ENCODE data around the gene N4BP2. TPM values are rescaled to one million over a fixed set of nuclear protein-coding genes. Genes with fewer than 3 reads are reported as not detected.
"Not testable (repeated sequence)": the region's sequence is repeated elsewhere in the genome, so short reads cannot be mapped to it uniquely, and the experiment has no call there.

N4BP2 gene
- polyA plus RNA-seq, 4 donors = 20.1 to 27.8 (median 22.7) TPM

DNA sequence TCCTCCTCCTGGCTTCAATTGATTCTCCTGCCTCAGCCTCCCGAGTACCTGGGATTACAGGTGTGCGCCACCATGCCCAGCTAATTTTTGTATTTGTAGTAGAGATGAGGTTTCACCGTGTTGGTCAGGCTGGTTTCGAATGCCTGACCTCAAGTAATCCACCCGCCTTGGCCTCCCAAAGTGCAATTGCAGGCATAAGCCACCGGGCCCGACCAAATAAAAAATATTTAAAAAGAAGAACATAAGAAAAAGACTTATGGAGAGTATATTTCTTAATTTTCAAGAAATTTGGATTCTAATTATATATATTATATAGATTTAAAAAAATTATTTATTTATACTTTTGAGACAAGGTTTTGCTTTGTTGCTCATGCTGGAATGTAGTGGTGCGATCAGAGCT, 29.8 kb downstream of the N4BP2 start:
- no peak for DNase-seq (ENCODE audit: low read depth in 4 of 4, low spot score in 2 of 4)

DNA sequence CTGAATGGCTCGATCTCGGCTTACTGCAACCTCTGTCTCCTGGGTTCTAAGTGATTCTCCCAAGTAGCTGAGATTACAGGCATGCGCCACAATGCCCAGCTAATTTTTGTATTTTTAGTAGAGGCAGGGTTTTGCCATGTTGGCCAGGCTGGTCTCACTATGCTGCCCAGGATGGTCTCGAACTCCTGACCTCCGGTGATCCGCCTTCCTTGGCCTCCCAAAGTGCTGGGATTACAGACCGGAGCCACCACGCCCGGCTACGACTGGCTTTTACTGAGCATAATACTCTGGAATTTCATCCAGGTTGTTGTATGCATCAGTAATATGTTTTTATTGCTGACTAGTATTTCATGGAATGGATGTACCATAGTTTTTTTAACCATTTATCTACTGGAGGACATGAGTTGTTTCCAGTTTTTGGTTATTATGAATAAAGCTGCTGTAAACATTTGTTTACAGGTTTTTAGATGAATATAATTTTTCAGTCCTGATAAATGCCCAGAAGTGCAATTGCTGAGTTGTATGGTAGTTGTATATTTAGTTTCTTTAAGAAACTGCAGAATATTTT, 31.2 kb downstream of the N4BP2 start:
- no peak for DNase-seq (ENCODE audit: low read depth in 4 of 4, low spot score in 2 of 4)

DNA sequence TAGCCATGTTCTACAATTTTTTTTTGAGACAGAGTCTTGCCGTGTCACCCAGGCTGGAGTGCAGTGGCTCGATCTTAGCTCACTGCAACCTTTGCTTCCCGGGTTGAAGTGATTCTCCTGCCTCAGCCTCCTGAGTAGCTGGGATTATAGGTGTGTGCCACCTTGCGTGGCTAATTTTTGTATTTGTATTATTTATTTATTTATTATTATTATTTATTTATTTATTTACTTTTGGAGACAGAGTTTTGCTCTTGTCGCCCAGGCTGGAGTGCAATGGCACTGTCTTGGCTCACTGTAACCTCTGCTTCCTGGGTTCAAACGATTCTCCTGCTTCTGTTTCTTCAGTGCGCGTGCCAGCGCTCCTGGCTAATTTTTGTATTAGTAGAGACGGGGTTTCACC, 36.8 kb downstream of the N4BP2 start:
- DNase-seq (ENCODE audit: low read depth in 4 of 4, low spot score in 2 of 4) = not testable (repeated sequence)

DNA sequence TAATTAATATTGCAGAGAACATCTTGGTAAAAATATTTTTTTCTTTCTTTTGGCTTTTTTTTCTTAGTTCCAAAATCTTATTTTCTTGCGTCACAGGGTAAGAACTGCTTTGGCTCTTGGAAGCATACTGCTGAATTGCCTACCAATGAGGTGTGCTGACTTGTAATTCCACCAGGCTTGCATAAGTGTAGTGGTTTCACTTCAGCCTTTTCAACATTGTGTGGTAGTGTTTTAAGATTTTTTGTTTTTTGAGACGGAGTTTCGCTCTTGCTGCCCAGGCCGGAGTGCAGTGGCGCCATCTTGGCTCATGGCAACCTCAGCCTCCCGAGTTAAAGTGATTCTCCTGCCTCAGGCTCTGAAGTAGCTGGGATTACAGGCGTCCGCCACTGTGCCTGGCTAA, 42.4 kb downstream of the N4BP2 start:
- DNase-seq (ENCODE audit: low read depth in 4 of 4, low spot score in 2 of 4) = no peak

DNA sequence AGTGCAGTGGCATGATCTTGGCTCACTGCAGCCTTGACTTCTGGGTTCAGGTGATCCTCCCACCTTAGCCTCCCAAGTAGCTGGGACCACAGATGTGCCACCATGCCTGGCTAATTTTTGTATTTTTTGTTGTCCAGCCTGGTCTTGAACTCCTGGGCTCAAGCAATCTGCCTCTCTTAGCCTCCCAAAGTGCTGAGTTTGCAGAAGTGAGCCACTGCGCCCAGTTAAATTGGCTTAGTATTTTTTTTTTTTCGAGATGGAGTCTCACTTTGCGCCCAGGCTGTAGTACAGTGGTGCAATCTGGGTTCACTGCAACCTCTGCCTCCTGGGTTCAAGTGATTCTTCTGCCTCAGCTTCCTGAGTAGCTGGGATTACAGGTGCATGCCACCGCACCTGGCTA, 50.5 kb downstream of the N4BP2 start:
- not testable (repeated sequence) for DNase-seq (ENCODE audit: low read depth in 4 of 4, low spot score in 2 of 4)

DNA sequence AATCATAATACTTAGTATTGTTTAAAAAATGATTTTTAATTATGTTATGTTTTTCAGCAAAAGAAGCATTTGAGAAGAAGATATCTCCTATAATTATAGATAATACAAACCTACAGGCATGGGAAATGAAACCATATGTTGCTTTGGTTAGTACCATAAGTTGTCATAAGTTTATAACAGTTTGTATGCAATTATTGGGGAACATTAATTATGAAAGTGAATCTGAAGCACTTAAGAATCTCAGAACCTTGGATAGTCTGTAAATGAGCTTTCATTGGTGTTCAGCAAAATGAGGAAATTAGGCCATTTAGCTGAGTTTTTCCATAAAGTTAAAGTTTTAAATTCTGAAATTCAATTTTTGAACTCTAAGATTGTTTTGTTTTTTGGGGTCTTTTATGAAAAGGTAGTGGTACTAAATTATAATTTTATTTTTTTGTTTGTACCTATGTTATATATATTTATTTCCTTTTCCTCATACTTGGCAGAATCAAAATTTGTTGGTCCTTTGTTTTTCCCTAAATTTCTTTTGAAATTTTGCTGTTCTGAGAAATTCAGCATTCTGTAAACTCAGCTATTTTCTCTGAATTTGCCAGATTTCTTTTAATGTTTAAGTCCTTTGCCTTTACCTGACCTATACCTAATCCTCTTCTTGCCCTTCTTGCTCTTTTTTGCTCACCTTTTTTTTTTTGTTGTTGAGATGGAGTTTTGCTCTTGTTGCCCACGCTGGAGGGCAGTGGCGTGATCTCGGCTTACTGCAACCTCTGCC, 55.6 kb downstream of the N4BP2 start:
- DNase-seq (ENCODE audit: low read depth in 4 of 4, low spot score in 2 of 4) = no peak

DNA sequence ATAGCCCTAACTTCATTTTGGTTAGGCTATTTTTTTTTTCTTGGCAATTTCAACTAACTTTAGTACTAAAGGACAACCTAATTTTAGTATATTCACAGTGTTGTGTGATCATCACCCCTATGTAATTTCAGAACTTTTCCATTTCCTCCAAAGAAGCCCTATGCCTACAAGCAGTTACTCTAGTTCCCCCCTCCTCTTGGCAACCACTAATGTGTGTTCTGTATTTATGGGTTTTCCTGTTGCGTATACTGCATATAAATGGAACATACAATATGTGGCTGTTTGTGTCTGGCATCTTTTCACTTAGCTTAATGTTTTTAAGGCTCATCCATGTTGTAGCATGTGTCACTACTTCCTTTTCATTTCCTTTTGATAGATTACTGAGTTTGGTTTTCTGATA, 57.6 kb downstream of the N4BP2 start:
- no peak for DNase-seq (ENCODE audit: low read depth in 4 of 4, low spot score in 2 of 4)

DNA sequence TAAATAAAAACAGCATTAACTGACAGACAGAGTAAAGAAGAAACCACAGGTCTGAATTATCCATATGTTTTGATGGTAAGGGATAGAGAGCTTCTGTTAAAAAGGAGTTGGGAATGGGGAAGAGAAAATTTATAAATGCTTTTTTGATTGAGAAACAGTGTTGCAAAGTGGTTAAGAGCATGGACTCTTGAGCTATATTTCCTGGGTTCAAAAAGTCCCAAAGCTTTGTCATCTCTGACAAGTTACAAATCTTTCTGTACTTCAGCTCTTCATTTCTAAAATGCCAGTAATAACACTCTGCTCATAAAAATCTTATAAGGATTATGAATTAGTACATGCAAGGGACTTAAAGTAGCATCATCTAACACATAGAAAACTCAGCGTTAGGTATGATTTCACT, 62.2 kb downstream of the N4BP2 start:
- DNase-seq (ENCODE audit: low read depth in 4 of 4, low spot score in 2 of 4) = no peak

DNA sequence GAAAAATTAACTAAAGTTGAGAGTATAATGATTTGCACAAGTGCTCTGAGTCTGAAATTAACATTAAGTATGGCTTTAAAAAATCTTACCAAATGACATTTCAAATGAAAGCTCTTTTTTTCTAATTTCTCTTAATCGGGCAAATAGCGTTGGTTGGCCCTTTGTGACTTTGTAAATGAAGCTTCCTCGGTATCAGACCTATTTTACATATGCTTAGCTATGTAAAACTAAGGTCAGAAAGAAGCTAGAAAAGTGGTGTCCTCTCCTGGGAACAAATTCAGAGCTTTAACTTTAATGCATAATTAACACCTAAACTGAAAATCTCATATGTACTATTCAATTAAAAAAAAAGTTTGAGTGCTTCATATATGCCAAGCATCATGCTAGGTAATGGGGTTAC, 62.7 kb downstream of the N4BP2 start:
- DNase-seq (ENCODE audit: low read depth in 4 of 4, low spot score in 2 of 4) = no peak

DNA sequence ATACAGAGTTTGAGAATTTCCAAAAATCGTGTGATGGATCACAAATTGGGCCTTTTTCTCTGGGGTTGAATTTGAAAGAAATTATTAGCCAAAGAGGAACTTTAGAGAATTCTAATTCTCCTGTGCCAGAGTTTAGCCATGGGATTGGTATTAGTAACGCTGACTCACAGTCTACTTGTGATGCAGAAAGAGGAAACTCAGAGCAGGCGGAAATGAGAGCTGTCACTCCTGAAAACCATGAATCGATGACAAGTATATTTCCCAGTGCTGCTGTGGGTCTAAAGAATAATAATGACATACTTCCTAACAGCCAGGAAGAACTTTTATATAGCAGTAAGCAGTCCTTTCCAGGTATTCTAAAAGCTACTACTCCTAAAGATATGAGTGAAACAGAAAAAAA, 64.9 kb downstream of the N4BP2 start:
- no peak for DNase-seq (ENCODE audit: low read depth in 4 of 4, low spot score in 2 of 4)

DNA sequence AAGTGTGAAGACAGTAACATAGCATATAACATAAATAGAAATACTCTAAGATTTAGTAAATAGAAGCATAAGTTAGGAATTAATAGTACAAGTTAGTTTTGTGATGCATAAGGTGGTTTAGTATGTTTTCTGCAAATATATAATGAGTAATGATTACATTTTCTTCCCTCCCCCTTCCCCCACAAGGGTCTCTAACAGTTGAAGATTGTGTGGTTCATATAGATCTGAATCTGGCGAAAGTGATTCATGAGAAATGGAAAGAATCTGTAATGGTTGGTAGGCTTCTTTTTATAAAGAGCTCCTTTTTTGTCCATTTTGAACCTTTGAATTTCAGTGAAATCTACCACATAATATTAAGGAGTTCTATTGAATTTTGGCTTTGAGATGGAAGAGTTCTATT, 66.3 kb downstream of the N4BP2 start:
- no peak for DNase-seq (ENCODE audit: low read depth in 4 of 4, low spot score in 2 of 4)

DNA sequence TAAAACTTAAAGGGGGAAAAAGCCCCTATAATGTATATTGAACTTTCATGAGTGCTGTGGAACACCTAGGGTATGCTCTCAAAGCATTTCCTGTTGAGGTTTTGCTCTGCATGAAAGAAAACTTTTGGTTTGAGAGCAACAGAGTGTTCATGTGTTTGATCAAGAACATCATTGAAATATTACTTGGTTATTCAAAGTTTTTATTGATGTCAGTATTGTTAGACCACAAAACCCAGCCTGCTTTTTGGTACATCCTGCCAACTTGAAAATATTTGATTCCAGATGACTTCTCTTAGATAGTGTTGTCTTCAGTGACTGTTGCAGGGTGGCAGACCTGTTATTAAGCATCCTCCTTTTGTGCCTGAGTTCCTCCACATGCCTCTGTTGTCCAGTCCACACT, 68.0 kb downstream of the N4BP2 start:
- no peak for DNase-seq (ENCODE audit: low read depth in 4 of 4, low spot score in 2 of 4)

DNA sequence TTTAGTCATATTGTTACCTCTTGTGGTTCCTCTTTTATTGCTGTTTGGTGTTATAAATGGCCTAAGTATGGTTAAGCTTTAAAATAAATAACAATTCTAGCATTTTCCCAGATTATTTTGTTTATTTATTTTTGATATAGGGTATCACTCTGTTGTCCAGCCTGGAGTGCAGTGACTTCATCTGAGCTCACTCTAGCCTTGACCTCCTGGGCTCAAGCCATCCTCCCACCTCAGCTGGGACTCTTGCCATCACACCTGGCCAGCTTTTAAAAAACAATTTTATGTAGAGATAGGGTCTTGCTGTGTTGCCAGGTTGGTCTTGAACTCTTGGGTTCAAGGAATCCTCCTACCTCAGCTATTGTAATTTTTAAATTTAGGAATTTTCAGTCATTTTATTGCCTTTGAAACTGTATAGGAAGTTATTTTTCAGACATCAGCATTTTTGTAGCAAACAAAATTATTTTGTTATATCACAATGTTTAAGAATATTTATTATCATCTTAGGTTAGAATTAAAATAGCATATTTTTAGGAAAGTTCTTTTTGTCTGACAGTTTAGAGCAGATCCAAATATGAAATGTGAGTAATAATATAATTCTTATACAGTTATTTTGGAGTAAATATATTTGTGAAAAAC, 73.9 kb downstream of the N4BP2 start:
- no peak for DNase-seq (ENCODE audit: low read depth in 4 of 4, low spot score in 2 of 4)

DNA sequence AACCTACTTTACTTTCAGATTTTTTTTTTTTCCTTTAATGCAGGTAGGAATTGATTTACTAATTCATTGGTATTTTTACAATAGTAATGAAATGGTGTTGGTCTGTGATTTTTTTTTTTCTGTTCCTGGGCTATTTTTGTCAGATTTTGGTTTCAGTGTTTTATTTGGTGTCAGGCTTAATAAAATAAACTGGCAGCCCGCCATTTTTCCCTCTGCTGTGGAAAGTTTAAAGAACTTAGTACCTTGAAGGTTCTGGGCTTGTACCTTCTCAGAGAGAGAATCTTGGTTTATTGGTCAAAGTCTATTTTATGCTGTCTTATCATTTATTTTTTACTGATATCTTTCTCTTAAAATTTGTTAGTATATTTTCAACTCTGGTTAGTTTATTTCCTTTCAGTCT, 76.2 kb downstream of the N4BP2 start:
- no peak for DNase-seq (ENCODE audit: low read depth in 4 of 4, low spot score in 2 of 4)

DNA sequence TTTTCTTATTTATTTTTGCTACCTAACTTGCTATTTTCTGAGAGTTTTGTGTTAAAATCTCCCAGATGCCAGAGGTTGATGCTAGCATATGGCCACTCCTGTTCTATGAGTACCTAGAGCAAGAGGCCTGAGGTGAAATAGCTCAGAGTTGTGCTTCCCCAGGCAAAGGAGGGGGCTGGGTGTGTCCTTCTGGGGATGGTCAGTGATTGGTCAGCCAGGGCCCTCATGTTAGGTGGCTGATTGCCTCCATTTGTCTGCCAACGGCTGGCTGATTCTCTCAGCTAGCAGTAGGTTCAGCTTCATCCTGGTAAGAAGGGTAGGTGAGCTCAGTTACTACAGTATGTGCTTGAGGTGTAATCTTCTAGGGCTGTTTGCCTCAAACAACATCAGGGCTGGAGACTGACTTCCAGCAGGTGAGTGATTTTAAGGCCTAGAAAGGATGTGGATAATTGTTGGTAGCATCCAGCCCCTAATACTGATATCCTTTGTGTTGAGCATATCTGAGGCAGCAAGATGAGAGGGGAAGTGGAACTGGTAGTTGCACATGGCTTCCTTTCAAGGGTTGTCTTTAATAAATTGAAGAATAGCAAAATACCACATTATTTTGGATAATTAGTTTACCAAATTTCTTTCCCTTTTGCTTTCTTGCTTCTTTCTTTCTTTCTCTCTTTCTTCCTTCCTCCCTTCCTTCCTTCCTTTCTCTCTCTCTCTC, 77.7 kb downstream of the N4BP2 start:
- no peak for DNase-seq (ENCODE audit: low read depth in 4 of 4, low spot score in 2 of 4)

DNA sequence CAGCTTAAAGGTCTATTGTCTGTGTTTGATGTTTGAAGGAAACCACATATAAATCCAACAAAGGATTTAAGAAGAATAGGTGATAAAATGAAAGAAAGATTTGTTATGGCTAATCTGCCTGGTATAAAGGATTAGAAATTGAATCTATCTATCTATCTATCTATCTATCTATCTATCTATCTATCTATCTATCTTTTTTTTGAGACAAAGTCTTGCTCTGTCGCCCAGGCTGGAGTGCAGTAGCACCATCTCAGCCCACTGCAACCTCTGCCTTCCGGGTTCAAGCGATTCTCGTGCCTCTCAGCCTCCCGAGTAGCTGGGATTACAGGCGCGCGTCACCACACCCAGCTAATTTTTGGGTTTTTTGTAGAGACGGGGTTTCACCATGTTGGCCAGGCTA, 79.6 kb downstream of the N4BP2 start:
- DNase-seq (ENCODE audit: low read depth in 4 of 4, low spot score in 2 of 4) = not testable (repeated sequence)

DNA sequence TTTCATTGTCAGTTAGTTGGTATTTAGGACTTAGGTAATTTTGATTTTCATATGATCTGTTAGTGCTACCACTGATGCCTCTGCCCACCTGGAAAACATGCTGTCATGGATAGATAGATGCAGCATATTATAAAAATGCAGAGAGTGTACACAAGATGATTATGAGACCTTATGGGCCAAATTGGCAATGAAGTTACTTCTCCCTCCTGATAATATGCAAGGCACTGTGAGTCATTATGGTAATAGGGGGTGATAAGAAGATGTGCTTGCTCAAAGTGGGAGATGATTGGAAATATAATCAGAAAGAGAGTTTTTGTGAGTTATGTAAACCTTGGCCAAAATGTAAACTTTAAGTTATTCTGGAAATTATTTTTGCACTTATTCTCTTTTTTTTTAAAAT, 83.5 kb downstream of the N4BP2 start:
- no peak for DNase-seq (ENCODE audit: low read depth in 4 of 4, low spot score in 2 of 4)

DNA sequence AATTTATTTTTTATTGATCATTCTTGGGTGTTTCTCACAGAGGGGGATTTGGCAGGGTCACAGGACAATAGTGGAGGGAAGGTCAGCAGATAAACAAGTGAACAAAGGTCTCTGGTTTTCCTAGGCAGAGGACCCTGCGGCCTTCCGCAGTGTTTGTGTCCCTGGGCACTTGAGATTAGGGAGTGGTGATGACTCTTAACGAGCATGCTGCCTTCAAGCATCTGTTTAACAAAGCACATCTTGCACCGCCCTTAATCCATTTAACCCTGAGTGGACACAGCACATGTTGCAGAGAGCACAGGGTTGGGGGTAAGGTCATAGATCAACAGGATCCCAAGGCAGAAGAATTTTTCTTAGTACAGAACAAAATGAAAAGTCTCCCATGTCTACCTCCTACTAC, 83.9 kb downstream of the N4BP2 start:
- DNase-seq (ENCODE audit: low read depth in 4 of 4, low spot score in 2 of 4) = not testable (repeated sequence)

DNA sequence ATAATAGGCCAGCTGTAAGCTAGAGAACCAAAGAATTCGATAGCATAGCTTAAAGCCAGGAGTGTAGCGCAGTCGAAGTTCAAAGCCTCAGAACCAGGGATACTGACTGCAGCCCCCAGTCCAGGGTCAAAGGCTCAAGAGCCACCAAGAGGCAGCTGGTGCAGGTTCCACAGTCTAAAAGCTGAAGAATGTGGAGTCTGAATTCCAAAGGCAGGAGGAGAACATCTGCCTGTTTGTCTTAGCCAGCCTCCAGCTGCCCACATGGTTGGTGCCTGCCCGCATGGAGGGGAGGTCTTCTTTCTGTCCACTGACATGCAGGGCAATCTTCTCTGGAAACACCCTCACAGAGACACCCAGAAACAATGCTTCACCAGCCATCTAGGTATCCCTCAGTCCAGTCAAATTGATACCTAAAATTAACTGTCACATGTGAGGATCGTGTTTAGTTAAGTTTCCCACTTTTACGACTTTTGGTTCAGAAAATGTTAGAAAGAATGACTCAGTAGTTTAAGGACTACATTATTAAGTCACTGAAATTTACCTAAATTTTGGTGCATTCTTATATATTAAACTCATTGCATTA, 87.4 kb downstream of the N4BP2 start:
- DNase-seq (ENCODE audit: low read depth in 4 of 4, low spot score in 2 of 4) = no peak

DNA sequence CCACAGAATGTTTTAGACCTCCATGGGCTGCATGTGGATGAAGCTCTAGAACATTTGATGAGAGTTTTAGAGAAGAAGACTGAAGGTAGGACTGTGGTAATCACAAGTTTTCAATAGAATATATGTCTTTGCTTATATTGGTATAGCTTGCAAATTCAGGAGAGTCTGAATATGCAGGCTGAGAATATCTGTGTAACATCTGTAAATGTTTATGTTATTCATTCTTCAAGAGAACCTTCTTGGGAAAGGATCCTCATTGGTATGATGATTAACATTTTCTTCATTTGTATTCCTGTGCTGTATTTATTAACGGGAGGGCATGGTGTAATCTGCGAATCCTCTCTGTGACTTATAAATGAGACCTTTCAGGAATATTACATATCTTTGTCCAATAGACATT, 88.1 kb downstream of the N4BP2 start:
- no peak for DNase-seq (ENCODE audit: low read depth in 4 of 4, low spot score in 2 of 4)

DNA sequence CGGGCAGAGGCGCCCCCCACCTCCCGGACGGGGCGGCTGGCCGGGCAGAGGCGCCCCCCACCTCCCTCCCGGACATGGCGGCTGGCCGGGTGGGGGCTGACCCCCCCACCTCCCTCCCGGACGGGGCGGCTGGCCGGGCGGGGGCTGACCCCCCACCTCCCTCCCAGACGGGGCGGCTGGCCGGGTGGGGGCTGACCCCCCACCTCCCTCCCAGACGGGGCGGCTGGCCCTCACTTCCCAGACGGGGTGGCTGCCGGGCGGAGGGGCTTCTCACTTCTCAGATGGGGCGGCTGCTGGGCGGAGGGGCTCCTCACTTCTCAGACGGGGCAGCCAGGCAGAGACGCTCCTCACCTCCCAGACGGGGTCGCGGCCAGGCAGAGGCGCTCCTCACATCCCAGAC, 90.8 kb downstream of the N4BP2 start:
- not testable (repeated sequence) for DNase-seq (ENCODE audit: low read depth in 4 of 4, low spot score in 2 of 4)
